PC-3 (cell line): Measurements from ENCODE around the gene APOF.

Source experiments
- EZH2 ChIP-seq: fragments of 300-600 bp; sonication (generic); IDR thresholded peaks from one replicate; pipeline ENCODE4 v1.6.1; 2017; ENCODE audit warnings: antibody characterized with exemption, mild to moderate bottlenecking, low read length; ENCODE audit not compliant: unreplicated experiment
- EZH2phosphoT487 ChIP-seq: fragments of 300-600 bp; sonication (generic); IDR thresholded peaks from 2 replicates; pipeline ENCODE4 v1.6.1; 2018; ENCODE audit warnings: mild to moderate bottlenecking, antibody characterized with exemption, low read length, borderline replicate concordance
- TF ChIP-seq, protein P1 (sequence below): fragments of 300-600 bp; sonication (generic); conservative IDR thresholded peaks from 2 replicates; pipeline ENCODE4 v1.5.1; 2017; ENCODE audit warnings: antibody characterized with exemption, low read depth, mild to moderate bottlenecking, low read length

DNA sequence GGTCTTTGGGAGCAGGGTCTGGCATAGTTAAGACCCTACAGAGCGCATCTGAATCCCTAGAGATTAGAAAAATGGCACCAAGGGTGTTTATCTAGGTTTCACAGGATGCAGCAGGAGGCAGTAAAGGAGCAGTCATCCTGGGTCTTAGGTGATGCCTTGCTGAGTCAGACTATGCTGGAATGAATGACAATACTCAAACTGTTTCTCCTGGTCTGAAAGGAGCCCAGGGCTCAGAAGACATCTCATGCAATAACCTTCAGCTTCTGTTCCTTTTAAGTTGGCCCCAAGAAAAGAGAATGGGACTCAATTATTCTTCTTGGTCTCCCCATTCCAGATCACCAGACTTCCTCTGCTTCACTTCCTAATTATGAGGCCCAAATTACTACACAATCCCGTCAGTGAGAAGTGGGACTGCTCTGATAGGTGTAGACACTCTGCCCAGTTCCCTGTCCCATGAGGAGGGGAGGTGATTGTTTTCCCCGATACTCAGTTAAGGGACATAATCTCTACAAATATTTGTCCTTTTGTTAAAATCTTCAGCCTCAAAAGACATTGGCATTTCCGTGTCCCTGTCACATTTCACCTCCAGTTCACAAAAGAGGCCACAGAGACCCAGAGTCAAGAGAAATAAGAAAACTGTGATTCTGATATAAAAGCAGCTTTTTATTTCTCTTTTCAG, 14.8 kb upstream of the APOF start:
- TF ChIP-seq, protein P1, sequence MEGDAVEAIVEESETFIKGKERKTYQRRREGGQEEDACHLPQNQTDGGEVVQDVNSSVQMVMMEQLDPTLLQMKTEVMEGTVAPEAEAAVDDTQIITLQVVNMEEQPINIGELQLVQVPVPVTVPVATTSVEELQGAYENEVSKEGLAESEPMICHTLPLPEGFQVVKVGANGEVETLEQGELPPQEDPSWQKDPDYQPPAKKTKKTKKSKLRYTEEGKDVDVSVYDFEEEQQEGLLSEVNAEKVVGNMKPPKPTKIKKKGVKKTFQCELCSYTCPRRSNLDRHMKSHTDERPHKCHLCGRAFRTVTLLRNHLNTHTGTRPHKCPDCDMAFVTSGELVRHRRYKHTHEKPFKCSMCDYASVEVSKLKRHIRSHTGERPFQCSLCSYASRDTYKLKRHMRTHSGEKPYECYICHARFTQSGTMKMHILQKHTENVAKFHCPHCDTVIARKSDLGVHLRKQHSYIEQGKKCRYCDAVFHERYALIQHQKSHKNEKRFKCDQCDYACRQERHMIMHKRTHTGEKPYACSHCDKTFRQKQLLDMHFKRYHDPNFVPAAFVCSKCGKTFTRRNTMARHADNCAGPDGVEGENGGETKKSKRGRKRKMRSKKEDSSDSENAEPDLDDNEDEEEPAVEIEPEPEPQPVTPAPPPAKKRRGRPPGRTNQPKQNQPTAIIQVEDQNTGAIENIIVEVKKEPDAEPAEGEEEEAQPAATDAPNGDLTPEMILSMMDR = peak; percentile 66
- TF ChIP-seq EZH2 = no peak
- TF ChIP-seq EZH2phosphoT487 = no peak
